Mucosa of descending colon (tissue), 3 donors: ENCODE results near the gene HTT. TPM values are rescaled to one million over a fixed set of nuclear protein-coding genes. Genes with fewer than 3 reads are reported as not detected.

Experiments
- ATAC-seq: fragments of 200-7000 bp; cut with Tn5 transposase; one replicate; pipeline ENCODE4 v1.9.1; 2020; ENCODE audit warnings: mild to moderate bottlenecking, moderate library complexity
- DNase-seq, 3 donors: peaks; one replicate each; pipeline ENCODE4 v3.0.0-alpha.2; 2020
- H3K36me3 ChIP-seq: fragments of 200-600 bp; one replicate; pipeline ENCODE4 v1.8.0; 2021; ENCODE audit warnings: low read depth, mild to moderate bottlenecking
- H3K4me1 ChIP-seq: fragments of 200-600 bp; one replicate; pipeline ENCODE4 v1.8.0; 2021; ENCODE audit warnings: low read depth, mild to moderate bottlenecking
- H3K4me3 ChIP-seq: fragments of 200-600 bp; one replicate; pipeline ENCODE4 v1.8.0; 2021; ENCODE audit warnings: mild to moderate bottlenecking
- H3K9me3 ChIP-seq: fragments of 200-600 bp; one replicate; pipeline ENCODE4 v1.8.0; 2021; ENCODE audit warnings: mild to moderate bottlenecking
- intact Hi-C, 2 donors: fragments of 100-400 bp; cut with DNase I in 1 of 2; cut with micrococcal nuclease in 1 of 2; formaldehyde crosslinking; loops; one replicate each; pipeline versions ENCODE4 v1.11.0 to v1.11.1; 2022; cut with DNase I, micrococcal nuclease
- total RNA-seq, 3 donors: library from RNA; stranded (reverse); fragmentation: NEBNext Ultra II Directional in 2 of 3; extraction: Animal tissue kit (Norgen Biotek cat#: 25700) in 2 of 3; gene quantifications; one replicate each; pipeline versions ENCODE4 v1.2.1 to v1.2.4, GENCODE V29; 2021 to 2023
- TF ChIP-seq, protein P1 (sequence below): fragments of 200-600 bp; IDR thresholded peaks from one replicate; pipeline ENCODE4 v1.8.0; 2022; ENCODE audit warnings: antibody characterized with exemption, mild to moderate bottlenecking
- donor health status: DM: no; HTN: no; CAD: no; lungs with moderate emphysema.
- donor health status: DM: no; HTN: no; CAD: no.
- donor health status: DM: no; HTN: yes; CAD: no.

Gene HTT
- total RNA-seq, 3 donors from 2014 or later, result 51.3 to 71.8 (median 67.5) TPM

DNA sequence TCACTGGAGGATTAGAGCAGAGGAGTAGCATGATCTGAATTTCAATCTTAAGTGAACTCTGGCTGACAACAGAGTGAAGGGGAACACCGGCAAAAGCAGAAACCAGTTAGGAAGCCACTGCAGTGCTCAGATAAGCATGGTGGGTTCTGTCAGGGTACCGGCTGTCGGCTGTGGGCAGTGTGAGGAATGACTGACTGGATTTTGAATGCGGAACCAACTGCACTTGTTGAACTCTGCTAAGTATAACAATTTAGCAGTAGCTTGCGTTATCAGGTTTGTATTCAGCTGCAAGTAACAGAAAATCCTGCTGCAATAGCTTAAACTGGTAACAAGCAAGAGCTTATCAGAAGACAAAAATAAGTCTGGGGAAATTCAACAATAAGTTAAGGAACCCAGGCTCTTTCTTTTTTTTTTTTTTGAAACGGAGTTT is 5.2 kb downstream of the HTT start:
- H3K36me3 ChIP-seq, result no peaks in the 10 kb centered on the region
- no peaks in the 10 kb centered on the region for H3K9me3 ChIP-seq
- intact Hi-C loops, result no loop called here
- H3K4me3 ChIP-seq, result no peak overlapping the region
- ATAC-seq (peak; percentile 13), DNase-seq (no peak)
- peaks cover 16% of the 10 kb centered on the region for H3K4me1 ChIP-seq
- TF ChIP-seq, protein P1, sequence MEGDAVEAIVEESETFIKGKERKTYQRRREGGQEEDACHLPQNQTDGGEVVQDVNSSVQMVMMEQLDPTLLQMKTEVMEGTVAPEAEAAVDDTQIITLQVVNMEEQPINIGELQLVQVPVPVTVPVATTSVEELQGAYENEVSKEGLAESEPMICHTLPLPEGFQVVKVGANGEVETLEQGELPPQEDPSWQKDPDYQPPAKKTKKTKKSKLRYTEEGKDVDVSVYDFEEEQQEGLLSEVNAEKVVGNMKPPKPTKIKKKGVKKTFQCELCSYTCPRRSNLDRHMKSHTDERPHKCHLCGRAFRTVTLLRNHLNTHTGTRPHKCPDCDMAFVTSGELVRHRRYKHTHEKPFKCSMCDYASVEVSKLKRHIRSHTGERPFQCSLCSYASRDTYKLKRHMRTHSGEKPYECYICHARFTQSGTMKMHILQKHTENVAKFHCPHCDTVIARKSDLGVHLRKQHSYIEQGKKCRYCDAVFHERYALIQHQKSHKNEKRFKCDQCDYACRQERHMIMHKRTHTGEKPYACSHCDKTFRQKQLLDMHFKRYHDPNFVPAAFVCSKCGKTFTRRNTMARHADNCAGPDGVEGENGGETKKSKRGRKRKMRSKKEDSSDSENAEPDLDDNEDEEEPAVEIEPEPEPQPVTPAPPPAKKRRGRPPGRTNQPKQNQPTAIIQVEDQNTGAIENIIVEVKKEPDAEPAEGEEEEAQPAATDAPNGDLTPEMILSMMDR, result no peak

DNA sequence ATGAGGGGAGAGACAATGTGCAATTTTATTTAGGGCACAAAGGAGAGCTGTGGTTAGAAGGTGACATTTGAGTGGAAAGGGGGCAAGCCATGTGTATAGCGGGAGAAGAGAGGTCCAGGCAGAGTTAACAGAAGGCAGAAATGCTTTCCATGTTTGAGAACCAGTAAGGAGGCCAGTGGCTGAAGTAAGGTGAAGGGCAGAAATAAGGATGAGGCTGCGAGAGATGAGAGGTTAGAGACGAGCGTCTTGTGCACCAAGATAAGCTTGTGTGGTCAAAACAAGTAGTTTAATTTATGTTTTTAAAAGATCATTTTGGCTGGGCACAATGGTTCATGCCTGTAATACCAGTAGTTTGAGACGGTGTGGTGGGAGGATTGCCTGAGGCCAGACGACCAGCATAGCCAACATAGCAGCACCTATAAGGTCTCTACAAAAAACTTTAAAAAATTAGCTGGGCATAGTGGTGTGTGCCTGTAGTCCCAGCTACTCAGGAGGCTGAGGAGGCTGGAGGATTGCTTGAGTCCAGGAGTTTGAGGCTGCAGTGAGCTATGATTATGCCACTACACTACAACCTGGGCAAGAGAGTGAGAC is 8.5 kb downstream of the HTT start:
- DNase-seq (no peak), ATAC-seq (peak; percentile 8)
- no peaks in the 10 kb centered on the region for H3K36me3 ChIP-seq
- peaks cover 6% of the 10 kb centered on the region for H3K4me1 ChIP-seq
- no peaks in the 10 kb centered on the region for H3K9me3 ChIP-seq
- intact Hi-C loops, result no loop called here
- TF ChIP-seq, protein P1, result no peak
- H3K4me3 ChIP-seq, result no peak overlapping the region

DNA sequence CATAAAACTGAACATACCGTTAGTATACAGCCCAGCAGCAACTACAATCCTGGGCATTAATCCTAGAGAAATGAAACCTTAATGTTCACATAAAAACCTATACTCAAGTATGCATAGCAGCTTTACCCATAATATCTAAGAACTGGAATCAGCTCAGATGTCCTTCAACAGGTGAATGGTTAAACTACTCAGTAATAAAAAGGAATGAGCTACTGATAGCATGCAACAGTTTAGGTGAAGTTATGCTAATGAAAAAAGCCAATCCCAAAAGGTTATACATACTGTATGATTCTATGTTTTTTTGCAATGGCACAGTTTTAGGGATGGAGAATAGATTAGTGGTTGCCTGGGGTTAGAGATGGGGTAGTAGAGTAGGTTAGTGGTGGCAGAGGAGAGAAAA is 9.3 kb downstream of the HTT start:
- DNase-seq (no peak), ATAC-seq (peak; percentile 58)
- no peaks in the 10 kb centered on the region for H3K9me3 ChIP-seq
- H3K36me3 ChIP-seq, result no peaks in the 10 kb centered on the region
- H3K4me3 ChIP-seq, result no peak overlapping the region
- intact Hi-C loops, result no loop called here
- peaks cover 6% of the 10 kb centered on the region for H3K4me1 ChIP-seq
- TF ChIP-seq, protein P1, result no peak

DNA sequence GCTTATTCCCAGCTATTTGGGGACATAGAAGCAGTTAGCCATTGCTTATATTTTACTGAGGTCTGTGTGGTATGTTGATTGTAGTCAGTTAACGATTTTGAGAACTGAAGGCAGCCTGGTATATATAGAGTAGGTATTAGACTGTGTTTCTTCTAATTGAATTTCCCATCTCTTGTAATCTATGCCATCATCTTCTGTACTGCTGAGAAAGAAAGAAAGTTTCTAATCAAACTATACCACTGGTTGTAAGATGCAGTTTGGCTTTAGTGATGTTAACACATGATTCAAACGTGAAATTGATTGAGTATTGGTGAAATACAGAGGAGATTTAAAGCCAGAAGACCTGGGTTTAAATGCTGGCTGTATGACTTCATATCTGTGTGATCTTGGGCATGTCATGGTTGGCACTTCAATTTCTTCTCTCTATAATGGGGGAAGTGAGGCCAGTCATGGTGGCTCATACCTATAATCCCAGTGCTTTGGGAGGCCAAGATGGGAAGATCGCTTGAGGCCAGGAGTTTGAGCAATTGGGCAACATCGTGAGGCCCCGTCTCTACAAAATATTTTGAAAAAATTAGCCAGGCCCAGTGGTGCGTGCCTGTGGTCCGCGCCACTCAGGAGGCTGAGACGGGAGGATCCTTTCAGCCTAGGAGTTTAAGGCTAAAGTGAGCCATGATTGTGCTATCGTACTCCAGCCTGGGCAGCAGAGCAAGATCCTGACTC is 11.6 kb downstream of the HTT start:
- TF ChIP-seq, protein P1, result no peak
- Histone ChIP-seq H3K9me3 (no peaks in the 10 kb centered on the region), H3K4me1 (peaks cover 6% of the 10 kb centered on the region), H3K4me3 (no peak overlapping the region), H3K36me3 (no peaks in the 10 kb centered on the region)
- intact Hi-C loops, result no loop called here
- DNase-seq, result no peak
- no peak for ATAC-seq

DNA sequence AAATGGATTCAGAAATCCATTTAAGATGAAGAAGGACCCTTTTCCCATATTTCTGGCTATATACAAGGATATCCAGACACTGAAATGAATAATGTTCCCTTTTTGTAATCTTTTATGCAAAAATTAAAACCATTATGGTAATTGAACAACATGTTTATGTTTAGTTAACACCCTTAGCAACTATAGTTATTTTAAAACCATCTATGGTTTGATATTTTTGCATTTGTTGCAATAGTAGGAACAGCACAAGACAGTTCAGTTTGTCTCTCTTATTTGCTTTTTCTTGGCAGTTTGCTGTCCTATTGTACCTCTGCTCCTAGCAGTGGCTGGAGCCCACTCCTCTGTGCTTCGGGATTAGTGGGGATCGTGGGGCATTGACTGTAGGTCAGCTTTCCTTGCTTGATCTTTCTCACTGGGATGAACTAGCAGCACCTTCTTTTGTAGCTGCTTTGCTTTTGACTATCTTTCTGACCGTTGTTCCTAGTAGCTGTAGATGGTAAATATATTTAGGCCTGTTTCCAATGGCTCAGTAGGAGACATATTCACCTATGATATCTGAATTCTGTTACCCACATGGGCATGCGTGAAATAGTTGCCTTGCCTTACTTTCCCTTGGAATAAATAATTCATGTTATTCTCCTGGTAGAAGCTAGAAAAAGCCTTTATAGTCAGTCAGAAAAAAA is 12.8 kb downstream of the HTT start:
- H3K4me3 ChIP-seq, result no peak overlapping the region
- H3K36me3 ChIP-seq, result no peaks in the 10 kb centered on the region
- TF ChIP-seq, protein P1, result no peak
- no peaks in the 10 kb centered on the region for H3K9me3 ChIP-seq
- no peak for ATAC-seq
- intact Hi-C loops, result no loop called here
- H3K4me1 ChIP-seq, result peaks cover 6% of the 10 kb centered on the region
- no peak for DNase-seq
